CD1c-positive myeloid dendritic cell (primary cell): Measurements from ENCODE around the gene UQCC3.

Experiments
- DNase-seq: peaks from one replicate; pipeline ENCODE4 v3.0.0-alpha.2; 2016; ENCODE audit errors: extremely low spot score

UQCC3 gene

DNA sequence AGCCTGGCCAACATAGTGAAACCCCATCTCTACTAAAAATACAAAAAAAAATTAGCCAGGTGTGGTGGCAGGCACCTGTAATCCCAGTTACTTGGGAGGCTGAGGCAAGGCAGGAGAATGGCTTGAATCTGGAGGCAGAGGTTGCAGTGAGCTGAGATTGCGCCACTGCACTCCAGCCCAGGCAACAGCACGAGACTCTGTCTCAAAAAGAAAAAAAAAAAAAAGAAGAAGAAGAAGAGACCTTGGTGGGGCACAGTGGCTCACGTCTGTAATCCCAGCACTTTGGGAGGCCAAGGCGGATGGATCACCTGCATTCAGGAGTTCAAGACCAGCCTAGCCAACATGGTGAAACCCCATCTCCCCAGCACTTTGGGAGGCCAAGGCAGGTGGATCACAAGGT is 32.4 kb downstream of the UQCC3 start:
- peak; percentile 15 for DNase-seq

DNA sequence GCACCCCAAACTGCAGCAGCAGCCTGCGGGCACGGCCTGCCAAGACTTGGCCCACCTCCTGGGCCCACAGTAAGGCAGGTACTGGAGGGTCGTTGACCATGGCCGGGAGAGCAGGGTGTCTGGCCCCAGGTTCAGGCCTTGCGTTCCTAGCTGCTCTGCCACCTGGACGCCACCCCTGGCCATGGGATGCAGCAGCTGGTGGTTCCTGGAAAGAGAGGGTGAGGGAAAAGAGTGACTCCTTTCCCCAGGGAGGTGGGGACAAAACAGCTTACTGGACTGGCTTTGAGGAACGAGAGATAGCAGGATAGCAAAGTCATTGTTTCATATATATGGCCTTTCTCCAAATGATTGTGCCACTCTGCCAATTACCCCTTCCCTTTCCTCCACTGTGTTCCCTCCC is 33.9 kb downstream of the UQCC3 start:
- peak; percentile 38 for DNase-seq

DNA sequence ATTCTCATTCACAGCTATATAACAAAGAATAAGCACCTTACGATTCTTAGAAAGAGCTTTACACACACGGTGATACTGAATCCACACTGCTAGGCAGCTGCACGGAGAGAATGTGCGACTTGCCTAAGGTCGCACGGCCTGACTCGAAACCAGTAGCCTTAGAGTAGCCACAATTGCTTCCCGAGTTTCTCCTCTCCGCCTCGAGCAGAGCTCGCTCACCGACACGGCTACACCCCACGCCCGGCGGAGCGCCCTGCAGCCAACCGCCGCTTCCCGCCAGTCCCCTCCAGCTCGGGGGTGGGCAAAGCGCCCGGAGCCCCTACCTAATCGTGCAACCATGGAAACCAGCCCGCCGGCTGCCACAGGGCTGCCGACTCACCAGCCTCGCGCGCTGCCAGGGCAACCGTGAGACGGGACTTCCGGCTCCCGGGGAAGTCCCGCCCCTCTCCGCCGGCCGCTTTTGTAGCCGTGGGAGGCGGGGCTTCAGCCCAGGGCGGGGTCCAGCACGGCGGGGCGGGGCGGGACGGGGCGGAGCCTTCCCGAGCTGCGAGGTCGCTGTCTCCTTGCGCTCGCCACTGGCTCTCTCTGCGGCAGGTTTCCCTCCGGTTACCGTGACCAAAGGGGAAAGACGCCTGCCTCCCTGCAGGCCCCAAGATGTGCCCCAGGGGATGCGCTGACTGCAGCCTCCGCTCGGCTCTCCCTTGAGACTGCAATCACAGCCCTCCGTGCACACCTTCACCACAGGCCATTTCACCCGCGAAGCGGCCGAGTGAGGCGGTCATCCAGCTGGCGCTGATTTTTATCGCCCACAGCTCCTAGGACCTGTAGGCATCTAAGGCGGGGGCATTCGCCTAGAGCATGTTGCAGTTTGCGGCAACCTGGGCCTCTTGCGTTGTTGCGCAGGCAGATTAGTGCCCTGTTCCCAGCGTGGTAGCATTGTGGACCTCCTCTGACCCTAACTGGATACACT is 34.7 kb downstream of the UQCC3 start:
- peak; percentile 98 for DNase-seq

DNA sequence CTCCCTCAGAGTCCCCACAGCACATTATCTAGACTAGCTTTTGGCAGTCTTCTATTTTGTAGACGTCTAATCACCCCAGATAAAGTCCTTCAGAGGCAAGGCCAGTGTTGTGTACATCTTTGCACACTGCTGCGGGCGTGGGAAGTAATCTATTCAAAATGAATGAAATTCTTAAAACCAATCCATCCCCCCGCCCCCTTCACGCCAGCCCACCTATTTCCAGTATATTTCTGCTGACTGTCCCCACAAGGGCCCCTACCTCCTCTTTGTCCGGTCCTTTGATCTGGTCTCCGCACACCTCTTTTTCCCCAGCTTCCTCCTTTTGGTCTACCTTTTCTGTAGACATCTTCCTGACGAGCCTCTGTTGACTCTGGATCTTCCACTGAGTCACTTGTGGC is 35.4 kb downstream of the UQCC3 start:
- no peak for DNase-seq

DNA sequence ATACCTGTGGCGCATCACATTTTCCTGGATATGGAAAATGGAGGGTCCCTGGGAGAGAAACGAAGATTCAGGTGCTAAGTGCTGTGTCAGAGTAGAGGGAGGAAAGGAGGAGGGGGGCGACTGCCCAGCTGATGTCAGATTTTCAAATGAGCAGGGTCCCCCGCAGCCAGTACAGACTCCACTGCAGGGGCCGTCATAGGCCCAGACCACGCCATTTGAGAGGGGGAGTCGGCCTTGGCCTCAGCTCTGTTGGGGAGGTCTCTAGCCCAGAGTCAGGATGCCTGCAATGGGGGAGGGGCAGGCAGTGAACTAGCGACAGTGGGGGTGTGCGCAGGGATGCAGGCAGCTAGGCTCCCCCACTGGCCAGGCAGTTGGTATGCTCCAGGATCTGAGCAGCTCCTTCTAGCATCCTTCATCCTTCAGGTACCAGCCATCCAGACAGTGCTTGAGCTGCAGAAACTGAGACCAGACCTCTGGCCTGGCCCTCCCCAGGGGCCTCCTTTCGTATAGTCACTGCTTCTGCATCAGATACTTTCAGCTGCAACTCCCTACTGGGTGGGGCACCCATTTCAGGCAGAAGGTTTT is 35.9 kb downstream of the UQCC3 start, which contains the start of the genes BSCL2 and GNG3:
TSS of gene BSCL2 (minus strand) at position 148 of the 585 bp plus-strand sequence. CDS start 229 bp downstream, outside the sequence.
TSS of gene GNG3 (plus strand) at position 400 of the 585 bp plus-strand sequence. CDS start 620 bp downstream, outside the sequence.
- no peak for DNase-seq

DNA sequence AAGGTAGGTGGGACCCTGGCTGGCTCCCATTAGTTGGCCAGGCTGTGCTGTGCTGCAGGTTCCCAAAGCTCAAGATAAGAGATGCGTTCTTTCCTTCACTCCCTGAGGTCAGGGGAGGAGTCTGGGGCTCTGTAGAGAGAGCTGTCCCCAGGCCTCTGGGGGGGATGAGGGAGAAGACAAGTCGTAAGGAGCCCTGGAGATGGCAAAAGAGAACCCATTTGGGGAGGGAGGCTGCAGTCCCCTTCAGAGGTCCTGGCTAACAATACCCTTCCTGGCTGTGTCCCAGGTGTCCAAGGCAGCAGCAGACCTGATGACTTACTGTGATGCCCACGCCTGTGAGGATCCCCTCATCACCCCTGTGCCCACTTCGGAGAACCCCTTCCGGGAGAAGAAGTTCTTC is 36.9 kb downstream of the UQCC3 start:
- no peak for DNase-seq

DNA sequence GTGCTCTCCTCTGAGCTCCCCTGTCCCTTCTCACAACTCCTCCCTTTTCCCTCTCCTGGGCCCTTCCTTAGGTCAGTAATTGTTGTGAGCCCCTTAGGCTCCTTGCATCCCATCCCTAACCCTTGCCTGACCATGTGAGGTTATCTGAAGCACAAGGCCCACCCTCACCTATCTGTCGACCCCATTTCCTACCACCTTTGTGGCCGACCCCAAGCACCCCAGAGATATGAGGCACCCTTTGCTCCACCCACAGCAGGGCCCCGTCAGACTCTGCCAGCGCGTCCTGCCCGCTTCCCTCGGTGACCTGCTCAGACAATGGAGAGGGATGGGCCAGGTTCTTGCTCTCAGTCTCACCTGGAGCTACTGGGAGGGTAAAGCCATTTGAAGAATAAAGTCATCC is 37.3 kb downstream of the UQCC3 start:
- no peak for DNase-seq

DNA sequence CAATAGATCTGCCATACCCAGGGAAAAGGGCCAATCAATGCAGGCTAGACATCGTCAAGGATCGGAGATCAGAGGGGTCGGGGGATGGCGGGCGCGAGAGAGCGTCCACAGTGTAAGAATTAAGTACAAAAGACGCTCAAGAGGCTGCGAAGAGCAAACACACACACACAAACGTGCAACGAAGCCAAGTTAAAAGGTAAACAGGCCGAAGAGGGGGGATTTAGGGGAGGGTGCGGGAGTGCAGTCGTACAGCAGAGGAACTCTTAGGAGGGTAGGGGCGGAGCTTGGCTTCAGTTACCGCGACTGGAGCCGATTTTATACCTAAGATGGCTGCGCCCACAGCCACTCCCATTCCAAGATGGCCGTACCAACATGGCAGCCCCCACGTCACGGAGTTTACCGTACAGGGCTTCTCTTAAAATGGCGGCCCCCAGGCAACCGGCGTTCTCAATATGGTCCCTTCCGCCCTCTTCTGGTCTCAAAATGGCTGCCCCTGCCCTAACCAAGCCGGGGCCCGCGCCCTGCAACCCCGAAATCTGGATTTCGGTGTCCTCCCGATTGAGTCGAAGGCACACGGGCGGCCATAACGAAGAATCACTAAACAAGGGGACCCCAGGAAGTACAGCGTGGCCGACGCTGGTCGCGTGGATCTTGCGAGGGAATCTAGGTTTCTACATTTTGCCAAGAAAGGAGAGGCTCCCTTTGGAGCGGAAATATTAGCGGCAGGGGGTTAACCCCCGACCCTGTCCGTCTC is 38.0 kb downstream of the UQCC3 start:
- peak; percentile 99 for DNase-seq

DNA sequence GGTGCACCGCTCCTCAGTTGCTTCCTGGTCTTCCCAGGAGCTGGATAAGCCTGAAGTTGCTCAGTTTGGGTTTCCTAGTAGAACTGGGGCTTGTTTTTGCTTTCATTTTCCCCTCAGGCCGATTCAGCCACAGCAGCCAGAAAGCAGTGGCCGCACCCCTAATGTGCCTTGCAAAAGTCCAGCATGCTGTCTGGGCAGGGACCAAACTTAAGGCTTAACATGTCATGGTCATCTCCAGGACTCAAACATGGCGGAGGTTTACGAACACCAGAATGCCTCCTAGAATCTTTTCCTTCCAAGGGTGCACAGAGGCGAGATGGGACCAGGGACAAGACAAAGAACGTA is 38.5 kb downstream of the UQCC3 start:
- no peak for DNase-seq

DNA sequence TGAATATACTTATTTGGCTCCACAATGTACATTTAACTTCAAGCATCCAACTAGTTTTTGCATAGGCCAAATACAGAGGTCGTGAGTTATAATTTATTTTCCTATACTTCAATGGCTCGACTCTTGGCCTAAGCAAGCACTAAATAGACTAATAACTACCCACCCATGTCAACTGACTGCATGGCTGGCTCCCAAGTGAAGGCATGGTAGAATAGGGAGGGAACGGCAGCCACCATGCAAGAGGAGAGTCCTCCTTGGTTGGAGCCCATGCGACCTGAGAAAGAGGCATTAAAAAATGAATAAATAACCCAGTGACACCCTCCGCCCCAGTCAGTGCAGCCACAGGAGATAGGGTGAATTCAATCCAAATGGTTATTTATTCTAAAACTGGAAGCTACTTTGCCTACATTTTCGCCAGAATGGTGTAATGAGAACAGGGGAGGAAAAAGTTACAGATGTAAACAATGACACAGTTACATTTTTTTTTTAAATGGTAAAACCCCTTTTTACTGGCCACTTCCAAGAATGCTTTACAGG is 40.9 kb downstream of the UQCC3 start:
- DNase-seq, result no peak

DNA sequence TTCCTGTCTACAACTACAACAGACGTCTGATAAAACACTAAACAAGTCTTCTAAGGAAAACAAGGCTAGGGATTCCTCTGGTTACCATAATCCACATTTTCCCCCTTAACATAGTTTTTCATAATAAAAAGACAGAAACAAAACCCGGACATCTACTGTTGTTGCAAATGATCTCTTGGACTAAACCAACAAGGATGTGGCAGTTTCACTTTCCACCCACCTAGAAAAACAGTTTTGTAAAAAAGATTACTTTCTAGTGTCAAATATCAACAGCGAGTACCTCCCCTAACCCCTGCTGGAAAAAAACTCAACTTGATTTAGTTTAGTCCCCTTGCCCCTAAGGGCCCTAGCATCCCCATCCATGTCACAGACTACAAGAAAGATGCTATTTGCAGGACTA is 41.4 kb downstream of the UQCC3 start:
- no peak for DNase-seq

DNA sequence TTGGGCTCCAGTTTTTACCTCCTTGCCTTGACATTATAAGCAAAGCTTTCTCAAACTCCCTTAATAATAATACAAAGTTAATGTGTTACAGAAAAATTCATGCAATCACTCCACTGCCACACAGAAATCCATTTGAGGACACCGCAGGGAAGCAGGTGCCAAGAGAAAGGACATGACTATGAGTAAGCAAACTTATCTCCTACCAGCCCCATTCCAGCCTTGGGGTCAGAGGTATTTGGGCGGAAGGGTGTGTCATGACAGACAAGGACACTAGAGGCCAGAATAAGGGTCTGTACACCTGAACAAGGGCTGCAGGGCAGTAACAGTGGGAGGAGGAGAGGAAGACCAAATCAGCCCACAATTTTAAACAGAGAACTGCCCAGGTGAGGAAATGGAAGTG is 41.9 kb downstream of the UQCC3 start:
- no peak for DNase-seq

DNA sequence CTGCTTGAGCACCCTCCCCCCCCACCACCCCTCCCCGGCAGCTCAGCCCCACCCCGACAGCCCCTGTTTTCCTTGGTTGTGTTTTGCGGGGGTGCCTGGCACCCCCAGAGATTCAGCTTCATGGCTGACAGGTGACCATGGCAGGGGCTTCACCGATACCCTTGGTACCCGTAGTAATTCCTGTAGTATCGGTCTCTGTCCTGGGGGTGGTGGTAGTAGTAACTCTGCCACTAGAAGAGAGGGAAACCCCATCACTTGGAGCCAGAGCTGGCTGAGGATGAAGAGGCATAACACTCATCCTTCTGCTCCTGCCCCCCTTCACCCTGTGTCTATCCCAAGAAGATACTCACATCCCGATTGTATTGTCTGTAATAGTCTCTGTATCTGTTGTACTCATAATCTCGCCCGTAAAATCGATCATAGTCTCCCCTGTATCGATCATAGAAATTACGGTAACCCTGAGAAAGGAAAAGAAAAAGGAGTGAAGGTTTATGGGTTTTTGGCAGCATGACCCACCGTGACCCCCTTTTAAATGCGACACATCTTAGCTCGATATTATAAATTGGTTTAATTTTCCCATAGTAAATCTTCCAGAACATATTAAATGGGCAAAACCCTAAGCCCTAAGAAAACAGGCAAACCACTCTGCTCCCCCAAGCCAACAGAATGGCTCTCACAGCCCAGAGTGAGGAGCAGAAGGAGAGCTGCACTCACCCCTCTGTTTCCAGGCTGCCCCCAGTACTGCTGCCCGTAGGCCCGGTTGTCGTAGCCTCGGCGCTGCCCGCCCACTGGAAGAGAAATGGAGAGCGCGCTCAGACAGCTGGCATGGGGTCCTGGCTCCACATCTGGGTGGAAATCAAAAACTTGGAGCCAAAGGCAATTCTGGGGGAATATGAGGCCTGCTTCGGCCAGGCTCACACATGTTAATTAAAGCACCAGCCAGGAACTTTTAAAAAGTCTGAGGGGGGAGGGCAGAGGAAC is 44.0 kb downstream of the UQCC3 start:
- no peak for DNase-seq

DNA sequence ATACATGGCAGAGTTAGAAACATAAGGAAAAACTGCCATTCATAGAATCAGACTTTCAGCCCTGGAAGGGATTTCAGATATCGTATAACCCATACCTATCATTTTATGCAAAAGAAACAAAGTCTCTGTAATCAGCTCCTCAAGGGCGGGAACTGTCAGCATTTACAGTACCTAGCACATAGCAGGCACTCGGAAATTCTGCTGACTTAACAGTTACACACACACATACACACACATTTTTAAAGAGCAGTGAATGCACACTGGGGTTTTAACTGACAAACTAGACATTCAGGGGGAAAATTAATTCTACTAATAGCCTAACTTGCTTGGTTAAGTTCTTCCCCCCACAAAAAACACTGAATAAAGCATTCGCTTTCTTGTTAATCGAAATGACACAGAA is 44.7 kb downstream of the UQCC3 start:
- DNase-seq, result no peak

DNA sequence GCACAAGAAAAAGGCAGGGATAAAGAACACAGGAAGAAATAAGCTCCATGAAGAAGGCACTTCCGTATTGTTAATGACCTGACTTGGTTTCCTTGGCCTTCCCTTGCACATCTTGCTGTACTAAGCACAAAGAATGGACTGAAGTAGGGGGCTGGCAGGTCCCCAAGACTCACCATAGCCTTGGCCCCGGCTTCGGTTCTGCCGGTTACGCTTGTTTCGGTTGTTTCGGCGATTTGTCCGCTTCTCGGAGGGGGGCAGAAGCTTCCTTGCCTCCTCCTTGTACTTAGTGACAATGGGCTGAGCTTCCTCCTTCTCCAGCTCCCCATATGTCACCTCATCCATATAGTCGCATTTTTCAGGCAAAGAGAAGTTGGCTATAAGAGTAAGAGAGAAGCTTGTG is 45.3 kb downstream of the UQCC3 start:
- DNase-seq, result no peak

DNA sequence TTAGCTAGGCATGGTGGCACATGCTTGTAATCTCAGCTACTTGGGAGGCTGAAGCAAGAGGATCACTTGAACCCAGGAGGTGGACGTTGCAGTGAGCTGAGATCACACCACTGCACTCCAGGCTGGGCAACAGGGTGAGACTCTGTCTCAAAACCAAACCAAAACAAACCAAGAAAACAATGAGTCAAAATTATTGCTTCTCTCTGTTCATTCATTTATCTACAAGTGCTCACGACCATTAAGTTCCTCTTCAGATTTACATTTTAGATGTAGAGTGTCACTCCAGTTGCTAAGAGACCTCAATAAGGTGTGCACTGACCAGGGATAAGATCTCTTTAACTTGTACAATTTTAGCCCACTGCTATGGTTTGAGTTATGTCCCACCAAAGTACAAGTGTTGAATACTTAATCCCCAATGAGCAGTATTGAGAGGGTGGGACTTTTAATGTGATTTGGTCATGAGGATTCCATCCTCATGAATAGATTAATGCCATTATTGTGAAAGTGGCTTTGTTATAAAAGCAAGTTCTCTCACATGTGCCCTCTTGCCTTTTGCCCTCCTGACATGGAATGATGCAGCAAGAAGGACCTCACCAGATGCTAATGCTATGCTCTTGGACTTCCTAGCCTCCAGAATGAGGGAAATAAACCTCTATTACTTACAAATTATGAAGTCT is 48.0 kb downstream of the UQCC3 start:
- DNase-seq, result no peak

DNA sequence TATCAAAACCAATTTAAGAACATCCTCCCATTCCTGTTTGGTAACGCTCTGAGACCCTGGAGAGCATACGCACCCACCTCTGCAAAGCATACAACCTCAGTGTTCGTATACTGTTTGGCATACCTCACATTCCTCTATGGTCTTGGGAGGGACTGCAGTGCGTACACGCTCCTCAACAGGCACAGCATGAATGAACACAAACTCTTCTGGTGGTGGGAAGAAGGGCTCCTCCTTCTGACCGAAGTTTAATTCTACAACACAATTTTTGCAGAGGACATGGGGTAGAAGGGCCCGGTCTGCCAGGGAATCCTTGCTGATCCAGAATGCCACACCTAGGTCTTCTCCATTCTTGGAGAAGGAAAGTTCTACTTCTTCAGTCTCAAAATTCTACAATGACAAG is 50.5 kb downstream of the UQCC3 start:
- DNase-seq, result no peak
